PC-9 (cell line): Measurements from ENCODE around the gene RASGEF1C.

Experiments used
- CTCF ChIP-seq: fragments of 200-600 bp; sonication (generic); conservative IDR thresholded peaks from 2 replicates; pipeline ENCODE4 v1.6.1; 2017; ENCODE audit warnings: mixed run types, antibody characterized with exemption, mild to moderate bottlenecking, moderate library complexity
- EZH2 ChIP-seq: fragments of 200-600 bp; sonication (generic); IDR thresholded peaks from 2 replicates; pipeline ENCODE4 v1.8.0; 2017; ENCODE audit warnings: antibody characterized with exemption, low read depth

GRCh38 chr5:180233729-180234128 is 24.7 kb upstream of the RASGEF1C start:
- TF ChIP-seq CTCF (no peak), EZH2 (no peak)
